ENCODE measurements around the gene TNFRSF14. TPM values are rescaled to one million over a fixed set of nuclear protein-coding genes. Genes with fewer than 3 reads are reported as not detected.

Gene TNFRSF14
- total and polyA plus RNA-seq, 9 of the 15 experiments (the other 6 are each of a cell fraction or from before 2014, with no cell fraction given): 0.11 to 2.3 (median 0.68) TPM; not detected in 2

DNA sequence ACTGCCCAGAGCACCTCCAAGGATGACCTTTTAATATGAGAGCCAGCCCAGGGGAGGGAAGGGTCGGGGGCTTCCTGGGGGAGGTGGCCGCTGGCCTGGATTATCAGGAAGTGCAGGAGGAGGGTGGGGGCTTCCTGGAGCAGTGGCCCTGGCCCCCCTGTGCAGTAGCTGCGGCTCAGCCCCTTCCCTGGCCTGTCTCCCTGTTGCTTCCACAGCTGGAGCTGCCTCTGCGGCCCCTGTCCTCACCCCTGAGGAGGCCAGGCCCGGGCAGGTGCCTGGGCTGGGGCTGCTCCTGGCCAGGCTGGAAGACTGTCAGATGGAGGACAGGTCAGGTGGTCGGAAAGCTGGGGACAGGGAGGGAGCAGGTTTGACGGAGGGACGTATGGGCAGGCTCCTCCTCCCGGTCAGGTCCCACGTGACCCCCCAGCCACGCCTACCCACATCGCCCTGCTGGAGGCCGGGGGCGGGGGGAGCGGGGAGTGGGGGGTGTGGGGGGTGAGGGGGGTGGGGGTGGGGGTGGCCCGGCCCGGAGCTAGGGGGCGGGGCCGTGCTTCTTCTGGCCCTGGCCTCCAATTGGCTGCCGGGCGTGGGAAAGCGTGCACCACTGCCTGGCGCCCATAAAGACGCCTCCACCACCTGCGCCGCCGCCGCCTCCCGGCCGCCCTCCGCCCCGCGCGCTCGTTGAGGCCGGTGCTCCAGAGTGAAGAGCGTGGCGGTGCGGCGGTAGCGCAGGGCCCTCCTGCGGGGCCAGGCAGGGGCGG, 10.2 kb upstream of the TNFRSF14 start (continued):
- no peak for TF ChIP-seq SMAD2 (IDR thresholded peaks at IDR 0.05; ENCODE audit: low read depth, low read length)
- no peak for TF ChIP-seq ZBTB34 (CRISPR knock-in tag; IDR thresholded peaks at IDR 0.05)
- TF ChIP-seq, protein P1, sequence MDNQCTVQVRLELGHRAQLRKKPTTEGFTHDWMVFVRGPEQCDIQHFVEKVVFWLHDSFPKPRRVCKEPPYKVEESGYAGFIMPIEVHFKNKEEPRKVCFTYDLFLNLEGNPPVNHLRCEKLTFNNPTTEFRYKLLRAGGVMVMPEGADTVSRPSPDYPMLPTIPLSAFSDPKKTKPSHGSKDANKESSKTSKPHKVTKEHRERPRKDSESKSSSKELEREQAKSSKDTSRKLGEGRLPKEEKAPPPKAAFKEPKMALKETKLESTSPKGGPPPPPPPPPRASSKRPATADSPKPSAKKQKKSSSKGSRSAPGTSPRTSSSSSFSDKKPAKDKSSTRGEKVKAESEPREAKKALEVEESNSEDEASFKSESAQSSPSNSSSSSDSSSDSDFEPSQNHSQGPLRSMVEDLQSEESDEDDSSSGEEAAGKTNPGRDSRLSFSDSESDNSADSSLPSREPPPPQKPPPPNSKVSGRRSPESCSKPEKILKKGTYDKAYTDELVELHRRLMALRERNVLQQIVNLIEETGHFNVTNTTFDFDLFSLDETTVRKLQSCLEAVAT (IDR thresholded peaks at IDR 0.05): no peak
- no peak for TF ChIP-seq CC2D1A (IDR thresholded peaks at IDR 0.05)
- no peak for TF ChIP-seq SAFB2 (IDR thresholded peaks at IDR 0.05; ENCODE audit: borderline replicate concordance, low read depth, low read length, severe bottlenecking)
- TF ChIP-seq, protein P2, sequence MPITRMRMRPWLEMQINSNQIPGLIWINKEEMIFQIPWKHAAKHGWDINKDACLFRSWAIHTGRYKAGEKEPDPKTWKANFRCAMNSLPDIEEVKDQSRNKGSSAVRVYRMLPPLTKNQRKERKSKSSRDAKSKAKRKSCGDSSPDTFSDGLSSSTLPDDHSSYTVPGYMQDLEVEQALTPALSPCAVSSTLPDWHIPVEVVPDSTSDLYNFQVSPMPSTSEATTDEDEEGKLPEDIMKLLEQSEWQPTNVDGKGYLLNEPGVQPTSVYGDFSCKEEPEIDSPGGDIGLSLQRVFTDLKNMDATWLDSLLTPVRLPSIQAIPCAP (CRISPR knock-in tag; IDR thresholded peaks at IDR 0.05; ENCODE audit: borderline replicate concordance): no peak
- TF ChIP-seq, protein P3, sequence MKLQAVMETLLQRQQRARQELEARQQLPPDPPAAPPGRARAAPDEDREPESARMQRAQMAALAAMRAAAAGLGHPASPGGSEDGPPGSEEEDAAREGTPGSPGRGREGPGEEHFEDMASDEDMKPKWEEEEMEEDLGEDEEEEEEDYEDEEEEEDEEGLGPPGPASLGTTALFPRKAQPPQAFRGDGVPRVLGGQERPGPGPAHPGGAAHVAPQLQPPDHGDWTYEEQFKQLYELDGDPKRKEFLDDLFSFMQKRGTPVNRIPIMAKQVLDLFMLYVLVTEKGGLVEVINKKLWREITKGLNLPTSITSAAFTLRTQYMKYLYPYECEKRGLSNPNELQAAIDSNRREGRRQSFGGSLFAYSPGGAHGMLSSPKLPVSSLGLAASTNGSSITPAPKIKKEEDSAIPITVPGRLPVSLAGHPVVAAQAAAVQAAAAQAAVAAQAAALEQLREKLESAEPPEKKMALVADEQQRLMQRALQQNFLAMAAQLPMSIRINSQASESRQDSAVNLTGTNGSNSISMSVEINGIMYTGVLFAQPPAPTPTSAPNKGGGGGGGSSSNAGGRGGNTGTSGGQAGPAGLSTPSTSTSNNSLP (IDR thresholded peaks at IDR 0.05; ENCODE audit: borderline replicate concordance, low read depth, low read length): no peak
- no peak for TF ChIP-seq ZNF766 (CRISPR knock-in tag; conservative IDR thresholded peaks at IDR 0.05)
- TF ChIP-seq ZNF232 (CRISPR knock-in tag; IDR thresholded peaks at IDR 0.05): no peak
- TF ChIP-seq FOS (IDR thresholded peaks at IDR 0.05; ENCODE audit: extremely low read depth, insufficient read length): no peak
- no peak for TF ChIP-seq ZNF197 (CRISPR knock-in tag; IDR thresholded peaks at IDR 0.05; ENCODE audit: low read depth)
- TF ChIP-seq HDGF (IDR thresholded peaks at IDR 0.05): peak; percentile 84; the same call in 1 of the 2 replicates
- TF ChIP-seq, protein P4, sequence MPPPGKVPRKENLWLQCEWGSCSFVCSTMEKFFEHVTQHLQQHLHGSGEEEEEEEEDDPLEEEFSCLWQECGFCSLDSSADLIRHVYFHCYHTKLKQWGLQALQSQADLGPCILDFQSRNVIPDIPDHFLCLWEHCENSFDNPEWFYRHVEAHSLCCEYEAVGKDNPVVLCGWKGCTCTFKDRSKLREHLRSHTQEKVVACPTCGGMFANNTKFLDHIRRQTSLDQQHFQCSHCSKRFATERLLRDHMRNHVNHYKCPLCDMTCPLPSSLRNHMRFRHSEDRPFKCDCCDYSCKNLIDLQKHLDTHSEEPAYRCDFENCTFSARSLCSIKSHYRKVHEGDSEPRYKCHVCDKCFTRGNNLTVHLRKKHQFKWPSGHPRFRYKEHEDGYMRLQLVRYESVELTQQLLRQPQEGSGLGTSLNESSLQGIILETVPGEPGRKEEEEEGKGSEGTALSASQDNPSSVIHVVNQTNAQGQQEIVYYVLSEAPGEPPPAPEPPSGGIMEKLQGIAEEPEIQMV (tag; conservative IDR thresholded peaks at IDR 0.05; ENCODE audit: low read depth): no peak
- no peak for TF ChIP-seq OTX1 (CRISPR knock-in tag; IDR thresholded peaks at IDR 0.05)
- TF ChIP-seq ZBTB2 (IDR thresholded peaks at IDR 0.05): 0 out of 2 replicates have a peak, but pooled peaks have one; percentile 22
- TF ChIP-seq TCFL5 (CRISPR knock-in tag; conservative IDR thresholded peaks at IDR 0.05): no peak
- no peak for TF ChIP-seq ZFPM2 (CRISPR knock-in tag; IDR thresholded peaks at IDR 0.05)
- no peak for TF ChIP-seq CHD2 (IDR thresholded peaks at IDR 0.05; ENCODE audit: low read depth, low read length)
